Nephron (organoid): Measurements from ENCODE around the gene SLC6A2.

ENCODE experiments used
- H3K27ac Mint-ChIP-seq, 3 experiments: 2 replicates each; pipeline ENCODE4 v1.8.0; 2020; ENCODE audit warnings: mixed read lengths in 3 of 3, mild to moderate bottlenecking in 2 of 3, moderate library complexity in 1 of 3
- H3K27me3 Mint-ChIP-seq: 2 replicates; pipeline ENCODE4 v1.8.0; 2021; ENCODE audit warnings: low read depth, mild to moderate bottlenecking, moderate library complexity, mixed read lengths
- H3K36me3 Mint-ChIP-seq: 2 replicates; pipeline ENCODE4 v1.8.0; 2020; ENCODE audit warnings: low read depth, mixed read lengths
- H3K4me1 Mint-ChIP-seq: 2 replicates; pipeline ENCODE4 v1.8.0; 2020; ENCODE audit warnings: mixed read lengths
- H3K4me3 Mint-ChIP-seq, 3 experiments: 2 replicates each; pipeline ENCODE4 v1.8.0; 2020; ENCODE audit warnings: mild to moderate bottlenecking in 3 of 3, mixed read lengths in 3 of 3, moderate library complexity in 2 of 3
- H3K9me3 Mint-ChIP-seq: 2 replicates; pipeline ENCODE4 v1.8.0; 2020; ENCODE audit warnings: mixed read lengths
- TF ChIP-seq, protein P1 (sequence below), 3 experiments: fragments of 200-600 bp; sonication (generic); IDR thresholded peaks; one replicate each; pipeline ENCODE4 v1.5.0; 2021; ENCODE audit warnings: antibody characterized with exemption in 3 of 3; ENCODE audit not compliant: unreplicated experiment in 3 of 3

The SLC6A2 gene

DNA sequence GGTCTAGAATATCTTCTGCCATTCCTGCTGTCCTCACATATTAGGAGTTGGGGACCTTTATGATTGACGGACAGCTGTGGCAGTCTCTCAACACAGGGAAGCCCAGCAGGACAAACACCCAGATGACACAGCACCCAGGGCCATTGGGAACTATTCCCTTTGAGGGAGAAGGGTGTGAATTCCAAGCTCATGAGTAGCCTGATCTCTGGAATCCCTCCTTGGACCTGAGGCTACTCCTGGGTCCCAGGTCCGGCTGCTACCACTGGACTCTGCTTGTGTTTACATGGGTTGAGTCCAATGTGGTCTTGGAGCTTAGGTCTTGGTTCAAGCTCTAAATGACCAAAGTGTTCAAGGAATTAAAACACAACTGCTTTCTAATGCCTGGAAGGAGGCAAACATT lies 78.9 kb downstream of the SLC6A2 start:
- no peaks in the 10 kb centered on the region for H3K4me1 Mint-ChIP-seq
- TF ChIP-seq, protein P1, sequence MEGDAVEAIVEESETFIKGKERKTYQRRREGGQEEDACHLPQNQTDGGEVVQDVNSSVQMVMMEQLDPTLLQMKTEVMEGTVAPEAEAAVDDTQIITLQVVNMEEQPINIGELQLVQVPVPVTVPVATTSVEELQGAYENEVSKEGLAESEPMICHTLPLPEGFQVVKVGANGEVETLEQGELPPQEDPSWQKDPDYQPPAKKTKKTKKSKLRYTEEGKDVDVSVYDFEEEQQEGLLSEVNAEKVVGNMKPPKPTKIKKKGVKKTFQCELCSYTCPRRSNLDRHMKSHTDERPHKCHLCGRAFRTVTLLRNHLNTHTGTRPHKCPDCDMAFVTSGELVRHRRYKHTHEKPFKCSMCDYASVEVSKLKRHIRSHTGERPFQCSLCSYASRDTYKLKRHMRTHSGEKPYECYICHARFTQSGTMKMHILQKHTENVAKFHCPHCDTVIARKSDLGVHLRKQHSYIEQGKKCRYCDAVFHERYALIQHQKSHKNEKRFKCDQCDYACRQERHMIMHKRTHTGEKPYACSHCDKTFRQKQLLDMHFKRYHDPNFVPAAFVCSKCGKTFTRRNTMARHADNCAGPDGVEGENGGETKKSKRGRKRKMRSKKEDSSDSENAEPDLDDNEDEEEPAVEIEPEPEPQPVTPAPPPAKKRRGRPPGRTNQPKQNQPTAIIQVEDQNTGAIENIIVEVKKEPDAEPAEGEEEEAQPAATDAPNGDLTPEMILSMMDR (IDR thresholded peaks at IDR 0.05; ENCODE audit: unreplicated experiment in 3 of 3): no peak
- no peak overlapping the region for H3K27ac Mint-ChIP-seq
- H3K9me3 Mint-ChIP-seq: no peaks in the 10 kb centered on the region
- peaks cover 46% of the 10 kb centered on the region for H3K27me3 Mint-ChIP-seq
- no peaks in the 10 kb centered on the region for H3K36me3 Mint-ChIP-seq
- H3K4me3 Mint-ChIP-seq: no peak overlapping the region

DNA sequence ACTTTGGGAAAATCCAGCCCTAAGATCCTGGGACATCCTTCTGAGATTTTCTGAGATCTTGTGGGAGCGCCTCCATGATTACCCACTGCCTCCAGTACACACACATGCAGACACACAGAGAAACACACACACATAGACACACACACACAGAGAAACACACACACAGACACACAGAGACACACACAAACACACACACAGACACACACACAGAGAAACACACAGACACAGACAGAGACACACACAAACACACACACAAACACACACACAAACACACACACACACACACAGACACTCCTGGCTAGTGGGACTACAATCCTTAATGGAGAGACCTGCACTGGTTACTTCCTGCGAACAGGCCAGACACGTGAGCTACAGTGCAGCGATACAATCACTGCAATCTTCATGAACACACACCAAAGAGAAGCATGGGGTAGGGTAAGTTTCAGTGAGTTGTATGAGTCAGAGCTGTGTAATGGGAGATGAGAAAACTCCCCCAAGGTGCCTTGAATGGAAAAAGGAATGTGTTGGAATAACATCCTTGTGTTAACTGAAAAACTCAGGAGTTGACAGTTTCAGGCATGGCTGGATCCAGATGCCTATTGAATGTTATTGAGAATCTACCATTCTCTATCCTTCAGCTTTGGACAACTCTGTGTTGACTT lies 79.5 kb downstream of the SLC6A2 start:
- Mint-ChIP-seq H3K9me3 (no peaks in the 10 kb centered on the region), H3K4me1 (no peaks in the 10 kb centered on the region), H3K27ac (no peak overlapping the region), H3K36me3 (no peaks in the 10 kb centered on the region), H3K4me3 (no peak overlapping the region), H3K27me3 (peaks cover 45% of the 10 kb centered on the region)
- TF ChIP-seq, protein P1 (IDR thresholded peaks at IDR 0.05; ENCODE audit: unreplicated experiment in 3 of 3): no peak

DNA sequence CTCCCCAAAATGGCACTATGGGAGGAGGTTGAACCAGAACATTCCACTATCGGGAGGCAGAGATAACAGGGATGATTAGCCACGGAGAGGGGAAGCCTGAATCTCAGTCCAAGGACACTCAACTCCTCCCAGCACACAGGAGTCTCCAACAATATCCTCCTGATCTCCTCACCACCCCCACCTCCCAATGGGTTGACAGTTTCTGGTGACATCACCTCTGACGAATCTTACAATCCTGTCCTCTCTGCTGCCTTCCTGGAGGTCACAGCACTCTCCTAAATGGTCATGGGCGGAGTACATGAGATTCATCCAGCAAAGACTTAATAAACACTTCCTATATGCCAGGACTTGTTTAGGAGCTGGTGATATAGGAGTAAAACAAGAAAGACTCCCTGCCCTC lies 80.9 kb downstream of the SLC6A2 start:
- H3K36me3 Mint-ChIP-seq: no peaks in the 10 kb centered on the region
- no peaks in the 10 kb centered on the region for H3K9me3 Mint-ChIP-seq
- TF ChIP-seq, protein P1 (IDR thresholded peaks at IDR 0.05; ENCODE audit: unreplicated experiment in 3 of 3): no peak

DNA sequence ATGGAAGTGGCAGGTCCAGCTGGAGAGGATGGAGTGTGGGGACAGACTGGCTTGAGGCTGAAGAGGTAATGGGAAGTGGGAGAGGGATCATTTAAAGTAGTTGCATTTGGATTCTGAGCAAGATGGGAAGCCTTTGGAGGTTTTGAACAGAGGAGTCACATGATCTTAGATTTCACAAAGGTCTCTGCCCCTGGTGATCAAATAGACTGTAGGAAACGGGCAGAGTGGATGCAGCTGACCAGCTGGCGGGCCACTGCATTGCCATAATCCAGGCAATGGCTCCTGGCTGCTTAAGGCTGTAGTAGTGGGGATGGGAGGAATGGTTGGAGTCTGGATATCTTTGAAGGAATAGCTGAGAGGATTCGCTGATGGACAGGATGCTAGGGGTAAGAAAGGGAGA lies 81.5 kb downstream of the SLC6A2 start:
- no peak overlapping the region for H3K27ac Mint-ChIP-seq

More for the DNA sequence above, 80.9 kb downstream of the SLC6A2 start:
- Mint-ChIP-seq H3K27ac (no peak overlapping the region), H3K4me1 (no peaks in the 10 kb centered on the region), H3K4me3 (no peak overlapping the region), H3K27me3 (peaks cover 46% of the 10 kb centered on the region)

DNA sequence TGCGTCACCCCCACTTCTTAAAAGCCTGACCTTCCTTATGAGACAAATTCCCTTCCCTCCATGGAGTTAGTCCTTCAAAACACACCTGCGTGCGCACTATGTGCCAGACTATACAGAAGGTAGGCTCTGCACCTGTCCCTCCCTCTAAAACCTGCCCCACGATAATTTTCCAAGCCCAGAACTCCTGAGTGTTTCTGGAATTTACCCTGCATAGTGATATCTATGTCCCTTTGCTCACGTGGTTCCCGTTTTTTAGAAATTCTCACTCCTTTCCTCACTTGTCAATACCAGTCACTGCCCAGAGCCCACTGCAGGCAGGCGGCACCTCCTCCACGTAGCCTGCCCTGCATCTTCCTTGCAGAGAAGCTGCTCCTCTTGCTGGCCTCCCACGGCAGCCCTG lies 82.2 kb downstream of the SLC6A2 start:
- Mint-ChIP-seq H3K27me3 (peaks cover 42% of the 10 kb centered on the region), H3K36me3 (no peaks in the 10 kb centered on the region), H3K4me3 (no peak overlapping the region), H3K9me3 (no peaks in the 10 kb centered on the region), H3K4me1 (no peaks in the 10 kb centered on the region), H3K27ac (no peak overlapping the region)
- TF ChIP-seq, protein P1 (IDR thresholded peaks at IDR 0.05; ENCODE audit: unreplicated experiment in 3 of 3): no peak

More for the DNA sequence above, 81.5 kb downstream of the SLC6A2 start:
- Mint-ChIP-seq H3K36me3 (no peaks in the 10 kb centered on the region), H3K27me3 (peaks cover 42% of the 10 kb centered on the region), H3K4me3 (no peak overlapping the region), H3K4me1 (no peaks in the 10 kb centered on the region), H3K9me3 (no peaks in the 10 kb centered on the region)
- TF ChIP-seq, protein P1 (IDR thresholded peaks at IDR 0.05; ENCODE audit: unreplicated experiment in 3 of 3): no peak

DNA sequence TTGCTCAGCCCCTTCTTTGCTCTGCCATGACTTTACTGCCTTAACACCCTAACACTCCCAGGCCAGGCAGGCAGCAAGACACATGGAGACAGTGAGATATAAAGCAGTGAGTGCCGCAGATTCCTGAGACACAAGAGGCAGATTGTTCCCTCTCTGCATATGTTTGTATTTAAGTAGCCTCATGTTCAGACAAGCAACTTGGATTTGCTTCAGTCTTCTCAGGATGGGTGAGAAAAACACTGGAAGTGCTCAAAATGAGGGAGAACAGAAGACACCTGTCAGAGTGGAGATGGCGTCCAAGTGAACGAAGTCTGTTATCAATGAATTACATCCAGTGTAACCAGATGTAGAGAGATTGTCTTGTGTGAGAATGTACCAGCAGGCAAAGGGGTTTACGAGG lies 90.3 kb downstream of the SLC6A2 start:
- TF ChIP-seq, protein P1 (IDR thresholded peaks at IDR 0.05; ENCODE audit: unreplicated experiment in 3 of 3): no peak
- Mint-ChIP-seq H3K4me3 (no peak overlapping the region), H3K9me3 (no peaks in the 10 kb centered on the region), H3K27ac (no peak overlapping the region), H3K4me1 (no peaks in the 10 kb centered on the region), H3K27me3 (peaks cover 18% of the 10 kb centered on the region), H3K36me3 (no peaks in the 10 kb centered on the region)
